Measurements from ENCODE around the gene TCTN1. TPM values are rescaled to one million over a fixed set of nuclear protein-coding genes. Genes with fewer than 3 reads are reported as not detected.
A peak's percentile ranks its signal among the peaks of the same experiment; 100 is the strongest.

The TCTN1 gene
- total RNA-seq, 1 experiment from 2014 or later = 19.6 TPM

- Histone ChIP-seq H3K27me3 (no peaks in the 10 kb centered on the region), H3K36me3 (no peaks in the 10 kb centered on the region; the same call in 1 of the 2 replicates), H3K9me3 (no peaks in the 10 kb centered on the region), H3K4me3 (peak overlapping the region; percentile 69)
- no peak for DNase-seq
Measured at GRCh38 chr12:110613071-110613770, 708 bp upstream of the TCTN1 start.

- Histone ChIP-seq H3K36me3 (no peaks in the 10 kb centered on the region; the same call in 1 of the 2 replicates), H3K27me3 (no peaks in the 10 kb centered on the region), H3K9me3 (no peaks in the 10 kb centered on the region), H3K4me3 (no peak overlapping the region)
- no peak for DNase-seq
Measured at GRCh38 chr12:110615171-110615570, 1.2 kb downstream of the TCTN1 start.

GRCh38 chr12:110616471-110617115, 2.7 kb downstream of the TCTN1 start:
- Histone ChIP-seq H3K27me3 (no peaks in the 10 kb centered on the region), H3K4me3 (no peak overlapping the region), H3K9me3 (no peaks in the 10 kb centered on the region), H3K36me3 (no peaks in the 10 kb centered on the region; the same call in 1 of the 2 replicates)
- no peak for DNase-seq

DNA sequence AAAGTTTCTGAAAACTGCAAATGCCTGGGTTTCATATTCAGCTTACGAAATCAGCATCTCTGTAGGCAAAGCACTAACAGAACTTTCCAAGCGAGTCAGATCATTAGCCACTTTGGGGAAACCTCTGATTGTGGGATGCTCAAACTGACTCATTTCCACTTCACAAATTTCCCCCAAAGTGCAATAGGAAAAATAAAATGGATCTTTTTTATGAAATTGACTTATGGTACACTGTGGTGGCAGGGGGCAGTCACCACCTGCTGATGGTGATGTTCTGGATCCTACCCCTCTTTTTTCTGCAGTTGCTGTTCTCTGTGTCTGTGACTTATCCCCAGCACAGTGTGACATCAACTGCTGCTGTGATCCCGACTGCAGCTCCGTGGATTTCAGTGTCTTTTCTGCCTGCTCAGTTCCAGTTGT, 5.6 kb downstream of the TCTN1 start:
- no peak overlapping the region for H3K4me3 ChIP-seq
- no peaks in the 10 kb centered on the region; the same call in 1 of the 2 replicates for H3K36me3 ChIP-seq
- no peaks in the 10 kb centered on the region for H3K9me3 ChIP-seq
- DNase-seq = no peak
- no peaks in the 10 kb centered on the region for H3K27me3 ChIP-seq

GRCh38 chr12:110622582-110622981, 8.7 kb downstream of the TCTN1 start:
- Histone ChIP-seq H3K27me3 (no peaks in the 10 kb centered on the region), H3K36me3 (peaks cover 4% of the 10 kb centered on the region; the same call in 1 of the 2 replicates), H3K9me3 (no peaks in the 10 kb centered on the region), H3K4me3 (no peak overlapping the region)
- DNase-seq = no peak

DNA sequence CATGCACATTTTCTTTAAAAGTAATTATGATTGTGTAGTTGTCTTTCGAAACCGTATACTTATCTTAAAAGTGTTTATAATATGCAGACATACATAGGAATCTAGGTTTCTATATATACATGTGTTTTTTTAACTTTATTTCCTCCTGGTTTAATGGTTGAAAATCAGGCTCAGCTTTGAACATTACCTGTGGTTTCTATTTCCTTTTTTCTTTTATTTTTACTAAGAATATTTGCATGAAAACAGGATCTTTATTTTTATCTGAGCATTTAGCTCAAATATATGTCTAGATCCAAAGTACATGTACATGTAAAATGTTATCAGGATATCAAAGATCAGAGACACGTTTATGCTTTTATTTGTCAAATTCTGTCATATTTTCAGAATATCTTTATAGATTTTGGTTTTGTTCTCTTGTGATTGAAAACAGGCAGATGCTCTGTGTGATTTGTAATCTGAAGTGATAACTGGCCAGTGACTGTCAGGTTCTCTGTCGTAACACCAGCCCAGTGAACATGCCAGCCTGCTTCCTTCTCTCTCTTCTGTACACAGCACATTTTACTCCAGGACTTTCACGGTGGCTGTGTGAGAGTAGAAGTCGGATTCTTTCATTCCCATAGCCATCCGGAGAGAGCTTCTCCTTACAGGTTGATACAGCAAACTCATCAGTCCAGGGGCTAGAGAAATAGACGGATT, 13.7 kb downstream of the TCTN1 start:
- H3K27me3 ChIP-seq = no peaks in the 10 kb centered on the region
- no peaks in the 10 kb centered on the region for H3K9me3 ChIP-seq
- no peak overlapping the region for H3K4me3 ChIP-seq
- DNase-seq = no peak
- peaks cover 15% of the 10 kb centered on the region for H3K36me3 ChIP-seq

GRCh38 chr12:110635055-110635454, 21.1 kb downstream of the TCTN1 start:
- no peak for DNase-seq
- Histone ChIP-seq H3K9me3 (no peaks in the 10 kb centered on the region), H3K4me3 (no peak overlapping the region), H3K27me3 (no peaks in the 10 kb centered on the region), H3K36me3 (peaks cover 2% of the 10 kb centered on the region)

DNA sequence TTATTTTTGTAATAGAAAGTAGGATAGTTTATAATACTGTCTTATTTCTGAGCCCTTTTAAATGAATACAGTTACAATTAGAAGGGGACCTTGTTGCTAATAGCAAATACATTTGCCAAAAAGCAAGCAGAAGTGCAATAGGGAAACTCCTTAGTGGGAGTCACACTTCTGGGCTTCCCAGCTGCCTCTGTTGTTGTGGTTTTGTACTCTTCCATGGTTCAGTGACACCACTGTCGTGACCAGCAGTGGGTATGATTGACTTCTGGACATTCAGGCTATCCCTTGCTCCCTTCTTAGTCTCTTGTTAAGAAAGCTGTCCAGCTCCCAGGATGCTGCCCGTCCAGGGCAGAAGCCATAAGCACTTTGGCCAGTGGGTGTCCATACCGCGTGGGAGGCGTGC, 22.6 kb downstream of the TCTN1 start:
- DNase-seq = no peak
- no peaks in the 10 kb centered on the region for H3K9me3 ChIP-seq
- H3K4me3 ChIP-seq = no peak overlapping the region
- peaks cover 2% of the 10 kb centered on the region for H3K36me3 ChIP-seq
- no peaks in the 10 kb centered on the region for H3K27me3 ChIP-seq

- Histone ChIP-seq H3K36me3 (no peaks in the 10 kb centered on the region; the same call in none of the 2 replicates), H3K9me3 (no peaks in the 10 kb centered on the region), H3K4me3 (no peak overlapping the region), H3K27me3 (no peaks in the 10 kb centered on the region)
- DNase-seq = no peak
Measured at GRCh38 chr12:110637869-110638441, 24.0 kb downstream of the TCTN1 start.

DNA sequence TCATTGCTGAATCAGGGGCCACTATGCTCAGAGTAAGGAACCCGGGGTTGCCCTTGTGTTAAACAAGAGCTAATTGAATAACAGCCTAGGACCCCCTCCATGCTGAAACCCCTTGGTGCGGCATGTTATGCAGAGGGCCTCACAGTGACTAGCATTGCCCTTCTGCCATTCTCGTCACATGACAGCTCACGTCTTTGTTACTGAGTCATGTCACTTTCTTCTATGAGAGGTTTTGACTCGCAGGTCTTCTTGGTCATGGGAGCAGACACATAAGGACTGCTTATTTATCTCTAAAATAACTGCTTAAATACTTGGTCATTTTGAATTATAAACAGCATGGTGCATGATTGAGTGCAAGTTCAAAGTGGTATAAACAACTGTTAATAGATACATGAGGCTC, 24.9 kb downstream of the TCTN1 start:
- no peak for DNase-seq
- H3K27me3 ChIP-seq = no peaks in the 10 kb centered on the region
- H3K36me3 ChIP-seq = no peaks in the 10 kb centered on the region; the same call in none of the 2 replicates
- no peaks in the 10 kb centered on the region for H3K9me3 ChIP-seq
- no peak overlapping the region for H3K4me3 ChIP-seq

- H3K27me3 ChIP-seq = no peaks in the 10 kb centered on the region
- H3K36me3 ChIP-seq = no peaks in the 10 kb centered on the region; the same call in none of the 2 replicates
- no peaks in the 10 kb centered on the region for H3K9me3 ChIP-seq
- no peak overlapping the region for H3K4me3 ChIP-seq
- no peak for DNase-seq
Measured at GRCh38 chr12:110639336-110640141, 25.6 kb downstream of the TCTN1 start.

- Histone ChIP-seq H3K9me3 (no peaks in the 10 kb centered on the region), H3K27me3 (no peaks in the 10 kb centered on the region), H3K4me3 (no peak overlapping the region), H3K36me3 (no peaks in the 10 kb centered on the region; the same call in none of the 2 replicates)
- DNase-seq = no peak
Measured at GRCh38 chr12:110640275-110641025, 26.5 kb downstream of the TCTN1 start.

GRCh38 chr12:110641521-110641920, 27.6 kb downstream of the TCTN1 start:
- no peaks in the 10 kb centered on the region for H3K9me3 ChIP-seq
- no peak for DNase-seq
- no peaks in the 10 kb centered on the region for H3K27me3 ChIP-seq
- H3K36me3 ChIP-seq = no peaks in the 10 kb centered on the region; the same call in none of the 2 replicates
- no peak overlapping the region for H3K4me3 ChIP-seq

GRCh38 chr12:110647631-110648040, 33.7 kb downstream of the TCTN1 start:
- no peak overlapping the region for H3K4me3 ChIP-seq
- no peaks in the 10 kb centered on the region for H3K9me3 ChIP-seq
- no peaks in the 10 kb centered on the region; the same call in 1 of the 2 replicates for H3K36me3 ChIP-seq
- no peaks in the 10 kb centered on the region for H3K27me3 ChIP-seq
- no peak for DNase-seq

DNA sequence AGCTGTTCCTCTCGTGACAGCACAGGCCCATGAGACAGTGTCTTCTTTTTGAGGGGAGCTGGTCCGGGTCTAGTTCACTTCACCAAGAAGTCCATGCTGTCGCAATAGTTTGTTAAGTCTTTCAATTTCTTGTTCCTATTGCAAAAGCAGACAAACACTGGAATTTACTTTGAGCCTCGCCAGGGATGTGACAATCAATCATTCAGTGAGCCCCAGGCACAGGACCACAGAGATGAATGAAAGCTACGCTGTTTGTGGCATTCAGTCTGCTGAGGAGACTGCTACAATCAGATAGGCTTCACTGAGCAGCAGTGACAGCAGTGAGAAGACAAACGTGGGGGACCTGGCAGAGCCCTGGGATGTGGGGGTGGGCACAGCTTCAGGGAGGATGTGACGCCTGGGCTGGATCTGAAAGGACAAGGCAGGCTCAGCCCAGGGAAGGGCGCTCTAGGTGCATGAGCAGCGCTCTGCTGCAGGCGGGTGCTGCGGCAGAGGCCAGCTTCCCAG, 35.5 kb downstream of the TCTN1 start:
- DNase-seq = no peak
- no peaks in the 10 kb centered on the region for H3K9me3 ChIP-seq
- no peak overlapping the region for H3K4me3 ChIP-seq
- H3K36me3 ChIP-seq = no peaks in the 10 kb centered on the region; the same call in 1 of the 2 replicates
- no peaks in the 10 kb centered on the region for H3K27me3 ChIP-seq
